Upper lobe of left lung (tissue), 6 donors: ENCODE data around the gene CBLB. TPM values are rescaled to one million over a fixed set of nuclear protein-coding genes. Genes with fewer than 3 reads are reported as not detected.

Source experiments
- ATAC-seq, 2 donors: fragments of 200-7000 bp; cut with Tn5 transposase; one replicate each; pipeline ENCODE4 v1.9.1; 2022; ENCODE audit warnings: mild to moderate bottlenecking in 2 of 2, moderate library complexity in 2 of 2; ENCODE audit not compliant: low FRiP score in 2 of 2
- DNase-seq, 2 donors: peaks; one replicate each; pipeline ENCODE4 v3.0.0-alpha.2; 2019 to 2020
- H3K27ac ChIP-seq, 4 donors: fragments of 200-600 bp; sonication (generic); one replicate each; pipeline ENCODE4 v1.5.1; 2016 to 2019
- H3K27me3 ChIP-seq, 4 donors: fragments of 200-600 bp; sonication (generic); one replicate each; pipeline ENCODE4 v1.5.1; 2017 to 2019
- H3K36me3 ChIP-seq, 4 donors: fragments of 200-600 bp; sonication (generic); one replicate each; pipeline ENCODE4 v1.5.1; 2016 to 2019
- H3K4me1 ChIP-seq, 4 donors: fragments of 200-600 bp; sonication (generic); one replicate each; pipeline ENCODE4 v1.5.1; 2018 to 2019
- H3K4me3 ChIP-seq, 4 donors: fragments of 200-600 bp; sonication (generic); one replicate each; pipeline ENCODE4 v1.5.1; 2017 to 2019; ENCODE audit warnings: mild to moderate bottlenecking in 2 of 4, moderate library complexity in 1 of 4
- H3K9me3 ChIP-seq, 4 donors: fragments of 200-600 bp; sonication (generic); one replicate each; pipeline ENCODE4 v1.5.1; 2018 to 2019
- CTCF ChIP-seq, 6 experiments: fragments of 450-650 bp in 4 of 6; fragments of 200-600 bp in 2 of 6; sonication (generic) in 2 of 6; IDR thresholded peaks; one replicate each; pipeline ENCODE4 v1.5.1; 2016 to 2019; ENCODE audit warnings: antibody characterized with exemption in 6 of 6
- EP300 ChIP-seq, 4 donors: sonication (generic); formaldehyde crosslinking; IDR thresholded peaks; one replicate each; pipeline ENCODE4 v1.5.1; 2017; ENCODE audit warnings: antibody characterized with exemption in 4 of 4, control low read depth in 2 of 4
- POLR2A ChIP-seq, 4 donors: fragments of 450-650 bp; IDR thresholded peaks; one replicate each; pipeline ENCODE4 v1.5.1; 2016 to 2017; ENCODE audit warnings: antibody characterized with exemption in 4 of 4, mild to moderate bottlenecking in 2 of 4
- POLR2AphosphoS5 ChIP-seq, 2 donors: sonication (generic); formaldehyde crosslinking; IDR thresholded peaks; one replicate each; pipeline ENCODE4 v1.5.1; 2017; ENCODE audit warnings: antibody characterized with exemption in 2 of 2
- WGBS, 2 donors: methylation state at CpG; one replicate each; pipeline ENCODE4 v1.1.5; 2017 to 2018; 5-methylcytosine and 5-hydroxymethylcytosine counted together
- total RNA-seq, 6 donors: library from RNA; depleted of rRNA in 4 of 6; stranded (reverse); fragments of >200 nt in 4 of 6; gene quantifications; one replicate each; pipeline versions ENCODE4 v1.1.0 to v1.2.1, GENCODE V29; 2016 to 2021
- donor health status: DM: no; HTN: no; CAD: no; lungs with moderate emphysema.
- donor health status: DM: no; HTN: yes; CAD: no; lungs with severe emphysema.

Gene CBLB
- total RNA-seq, 6 donors from 2014 or later = 30.3 to 85.9 (median 32.0) TPM

GRCh38 chr3:105834768-105835167 is 34.0 kb downstream of the CBLB start:
- ATAC-seq (no peak), DNase-seq (no peak)
- Histone ChIP-seq H3K9me3 (no peaks in the 10 kb centered on the region), H3K27ac (no peak overlapping the region), H3K4me1 (peaks cover 10 to 20% (median 15%) of the 10 kb centered on the region in 4 donors), H3K4me3 (no peak overlapping the region), H3K36me3 (peaks cover 0 to 2% (median 0%) of the 10 kb centered on the region in 4 donors), H3K27me3 (no peaks in the 10 kb centered on the region)
- WGBS, 2 donors = 87 to 98% methylated on average over 3 of the region's 3 CpGs
- TF ChIP-seq POLR2AphosphoS5 (IDR thresholded peaks at IDR 0.05) (no peak), POLR2A (IDR thresholded peaks at IDR 0.05) (no peak), CTCF (IDR thresholded peaks at IDR 0.05) (no peak), EP300 (IDR thresholded peaks at IDR 0.05) (no peak)

- H3K36me3 ChIP-seq = no peaks in the 10 kb centered on the region
- no peak for DNase-seq
- H3K9me3 ChIP-seq = no peaks in the 10 kb centered on the region
- 63 to 82% methylated on average over 4 of the region's 4 CpGs for WGBS, 2 donors
- no peaks in the 10 kb centered on the region for H3K27me3 ChIP-seq
- TF ChIP-seq POLR2AphosphoS5 (IDR thresholded peaks at IDR 0.05) = no peak
- TF ChIP-seq EP300 (IDR thresholded peaks at IDR 0.05) = no peak
- TF ChIP-seq POLR2A (IDR thresholded peaks at IDR 0.05) = no peak
- TF ChIP-seq CTCF (IDR thresholded peaks at IDR 0.05) = no peak
- H3K27ac ChIP-seq = no peak overlapping the region
- no peak for ATAC-seq
- H3K4me1 ChIP-seq = peaks cover 16 to 25% (median 16%) of the 10 kb centered on the region in 4 donors
- no peak overlapping the region for H3K4me3 ChIP-seq
Observed at GRCh38 chr3:105832644-105833043, 36.2 kb downstream of the CBLB start.

- Histone ChIP-seq H3K27ac (no peak overlapping the region), H3K36me3 (no peaks in the 10 kb centered on the region), H3K27me3 (no peaks in the 10 kb centered on the region), H3K4me3 (no peak overlapping the region), H3K9me3 (no peaks in the 10 kb centered on the region), H3K4me1 (peaks cover 6 to 13% (median 11%) of the 10 kb centered on the region in 4 donors)
- WGBS, 2 donors = 84 to 95% methylated on average over 2 of the region's 2 CpGs
- ATAC-seq = no peak
- DNase-seq = no peak
- no peak for TF ChIP-seq EP300 (IDR thresholded peaks at IDR 0.05)
- no peak for TF ChIP-seq POLR2AphosphoS5 (IDR thresholded peaks at IDR 0.05)
- TF ChIP-seq POLR2A (IDR thresholded peaks at IDR 0.05) = no peak
- TF ChIP-seq CTCF (IDR thresholded peaks at IDR 0.05) = no peak
Observed at GRCh38 chr3:105830836-105831235, 38.0 kb downstream of the CBLB start.

- Histone ChIP-seq H3K27ac (no peak overlapping the region), H3K9me3 (no peaks in the 10 kb centered on the region), H3K4me1 (peaks cover under 1 to 11% (median 7%) of the 10 kb centered on the region in 4 donors), H3K36me3 (no peaks in the 10 kb centered on the region), H3K4me3 (no peak overlapping the region), H3K27me3 (no peaks in the 10 kb centered on the region)
- 41 to 64% methylated on average over 4 of the region's 4 CpGs for WGBS, 2 donors
- no peak for ATAC-seq
- TF ChIP-seq POLR2A (IDR thresholded peaks at IDR 0.05) = no peak
- no peak for TF ChIP-seq EP300 (IDR thresholded peaks at IDR 0.05)
- no peak for TF ChIP-seq CTCF (IDR thresholded peaks at IDR 0.05)
- TF ChIP-seq POLR2AphosphoS5 (IDR thresholded peaks at IDR 0.05) = no peak
- no peak for DNase-seq
Observed at GRCh38 chr3:105829871-105830622, 38.8 kb downstream of the CBLB start.

- H3K4me1 ChIP-seq = peaks cover 4 to 15% (median 7%) of the 10 kb centered on the region in 4 donors
- no peaks in the 10 kb centered on the region for H3K36me3 ChIP-seq
- no peak overlapping the region for H3K4me3 ChIP-seq
- TF ChIP-seq EP300 (IDR thresholded peaks at IDR 0.05) (no peak), POLR2A (IDR thresholded peaks at IDR 0.05) (no peak), CTCF (IDR thresholded peaks at IDR 0.05) (no peak), POLR2AphosphoS5 (IDR thresholded peaks at IDR 0.05) (no peak)
- ATAC-seq (no peak), DNase-seq (no peak)
- H3K9me3 ChIP-seq = no peaks in the 10 kb centered on the region
- 90 to 91% methylated on average over 4 of the region's 4 CpGs for WGBS, 2 donors
- H3K27ac ChIP-seq = peak overlapping the region in 1 of 4 donors; percentile 16
- H3K27me3 ChIP-seq = no peaks in the 10 kb centered on the region
Observed at GRCh38 chr3:105829229-105829628, 39.6 kb downstream of the CBLB start.
